Natural killer cell (primary cell): ENCODE data around the gene IPO8. TPM values are rescaled to one million over a fixed set of nuclear protein-coding genes. Genes with fewer than 3 reads are reported as not detected.
"Not testable (repeated sequence)": the region's sequence is repeated elsewhere in the genome, so short reads cannot be mapped to it uniquely, and the experiment has no call there.

Experiments
- ATAC-seq, 3 donors: fragments of 150-1000 bp in 2 of 3; fragments of 200-7000 bp in 1 of 3; cut with Tn5 transposase; 1 replicate in 1 of 3; 2 replicates in 2 of 3; pipeline ENCODE4 v1.10.0; 2021; ENCODE audit warnings: mild to moderate bottlenecking in 2 of 3, moderate library complexity in 2 of 3
- DNase-seq, 2 donors: peaks; one replicate each; pipeline versions ENCODE4 v3.0.0 to v3.0.0-alpha.2; 2013 to 2021; ENCODE audit warnings: mixed read lengths in 1 of 2
- H3K27ac ChIP-seq: one replicate; pipeline ENCODE4 v1.5.1; 2013; ENCODE audit warnings: mild to moderate bottlenecking, low read length
- H3K27me3 ChIP-seq: one replicate; pipeline ENCODE4 v1.6.1; 2013; ENCODE audit warnings: low read length; ENCODE audit not compliant: control insufficient read depth, insufficient read depth
- H3K36me3 ChIP-seq: one replicate; pipeline ENCODE4 v1.6.1; 2013; ENCODE audit warnings: low read length; ENCODE audit not compliant: control insufficient read depth, insufficient read depth
- H3K4me1 ChIP-seq: one replicate; pipeline ENCODE4 v1.6.1; 2013; ENCODE audit warnings: low read length; ENCODE audit not compliant: control insufficient read depth, insufficient read depth
- H3K4me3 ChIP-seq: one replicate; pipeline ENCODE4 v1.5.1; 2013; ENCODE audit warnings: low read length
- H3K9me3 ChIP-seq: one replicate; pipeline ENCODE4 v1.6.1; 2013; ENCODE audit warnings: low read length; ENCODE audit not compliant: control insufficient read depth, insufficient read depth
- H3K27ac Mint-ChIP-seq, 2 donors: one replicate each; pipeline ENCODE4 v1.8.0; 2022; ENCODE audit warnings: mild to moderate bottlenecking in 2 of 2, mixed read lengths in 2 of 2, moderate library complexity in 1 of 2
- H3K27me3 Mint-ChIP-seq, 2 donors: one replicate each; pipeline ENCODE4 v1.8.0; 2022; ENCODE audit warnings: low read depth in 2 of 2, mixed read lengths in 2 of 2
- H3K36me3 Mint-ChIP-seq: one replicate; pipeline ENCODE4 v1.8.0; 2022; ENCODE audit warnings: mixed read lengths
- H3K4me1 Mint-ChIP-seq, 2 donors: one replicate each; pipeline ENCODE4 v1.8.0; 2022; ENCODE audit warnings: mixed read lengths in 2 of 2
- H3K4me3 Mint-ChIP-seq: one replicate; pipeline ENCODE4 v1.8.0; 2022; ENCODE audit warnings: mild to moderate bottlenecking, moderate library complexity, mixed read lengths
- H3K9me3 Mint-ChIP-seq, 2 donors: one replicate each; pipeline ENCODE4 v1.8.0; 2022; ENCODE audit warnings: mixed read lengths in 2 of 2
- CTCF ChIP-seq: fragments of 200-600 bp; IDR thresholded peaks from one replicate; pipeline ENCODE4 v1.8.0; 2022; ENCODE audit warnings: antibody characterized with exemption
- WGBS: methylation state at CpG from one replicate; pipeline ENCODE4 v1.1.7; 2013; ENCODE audit warnings: missing lambda C conversion rate; ENCODE audit not compliant: insufficient coverage; 5-methylcytosine and 5-hydroxymethylcytosine counted together
- intact Hi-C: fragments of 100-400 bp; cut with micrococcal nuclease; formaldehyde crosslinking; loops from one replicate; pipeline ENCODE4 v1.14.2; 2022
- total RNA-seq, 4 donors: library from RNA; stranded (reverse); fragments of 120-200 nt in 1 of 4; gene quantifications; one replicate each; pipeline versions ENCODE4 v1.2.3 to v1.2.4, GENCODE V29; 2013 to 2022

Gene IPO8
- total RNA-seq, 3 donors from 2014 or later (not counting 1 experiment from before 2014, with no cell fraction given), result 42.6 to 54.8 (median 49.2) TPM

GRCh38 chr12:30622509-30622908, 73.2 kb downstream of the IPO8 start:
- DNase-seq (no peak), ATAC-seq (no peak)
- no peak overlapping the region for H3K27ac ChIP-seq
- intact Hi-C loops, result no loop called here
- H3K27me3 Mint-ChIP-seq, result no peaks in the 10 kb centered on the region
- H3K27ac Mint-ChIP-seq, result no peak overlapping the region
- H3K4me1 ChIP-seq, result no peaks in the 10 kb centered on the region
- H3K4me3 ChIP-seq, result no peak overlapping the region
- no peaks in the 10 kb centered on the region for H3K4me1 Mint-ChIP-seq
- H3K36me3 Mint-ChIP-seq, result no peaks in the 10 kb centered on the region
- no peaks in the 10 kb centered on the region for H3K36me3 ChIP-seq
- no peaks in the 10 kb centered on the region for H3K9me3 Mint-ChIP-seq
- no peaks in the 10 kb centered on the region for H3K27me3 ChIP-seq
- no peak for TF ChIP-seq CTCF
- H3K4me3 Mint-ChIP-seq, result no peak overlapping the region
- WGBS, result 100% methylated on average over 1 of the region's 1 CpG
- H3K9me3 ChIP-seq, result no peaks in the 10 kb centered on the region

- DNase-seq, H3K27me3 ChIP-seq, H3K27me3 Mint-ChIP-seq, intact Hi-C loops, H3K9me3 Mint-ChIP-seq, H3K27ac Mint-ChIP-seq, ATAC-seq, H3K36me3 ChIP-seq, H3K4me1 ChIP-seq, H3K27ac ChIP-seq, H3K4me1 Mint-ChIP-seq, H3K36me3 Mint-ChIP-seq, H3K4me3 ChIP-seq, H3K4me3 Mint-ChIP-seq, H3K9me3 ChIP-seq: not testable (repeated sequence)
- 96% methylated on average over 4 of the region's 4 CpGs for WGBS
Observed at GRCh38 chr12:30621663-30622241, 73.9 kb downstream of the IPO8 start.

GRCh38 chr12:30617346-30618016, 78.2 kb downstream of the IPO8 start:
- Mint-ChIP-seq H3K9me3 (no peaks in the 10 kb centered on the region), H3K4me3 (no peak overlapping the region), H3K27ac (no peak overlapping the region), H3K4me1 (no peaks in the 10 kb centered on the region), H3K36me3 (no peaks in the 10 kb centered on the region), H3K27me3 (no peaks in the 10 kb centered on the region)
- DNase-seq, result no peak
- no peaks in the 10 kb centered on the region for H3K27me3 ChIP-seq
- ATAC-seq, result no peak
- H3K4me3 ChIP-seq, result no peak overlapping the region
- no peaks in the 10 kb centered on the region for H3K4me1 ChIP-seq
- no peaks in the 10 kb centered on the region for H3K9me3 ChIP-seq
- H3K27ac ChIP-seq, result no peak overlapping the region
- TF ChIP-seq CTCF, result no peak
- H3K36me3 ChIP-seq, result no peaks in the 10 kb centered on the region
- 89% methylated on average over 4 of the region's 5 CpGs for WGBS
- intact Hi-C loops, result no loop called here

GRCh38 chr12:30614031-30614430, 81.6 kb downstream of the IPO8 start:
- no peak overlapping the region for H3K27ac Mint-ChIP-seq
- no peak overlapping the region for H3K27ac ChIP-seq
- H3K36me3 ChIP-seq, result no peaks in the 10 kb centered on the region
- H3K4me3 Mint-ChIP-seq, result no peak overlapping the region
- H3K4me1 ChIP-seq, result no peaks in the 10 kb centered on the region
- peaks cover 2 to 3% of the 10 kb centered on the region in 2 donors for H3K9me3 Mint-ChIP-seq
- H3K4me1 Mint-ChIP-seq, result no peaks in the 10 kb centered on the region
- no peaks in the 10 kb centered on the region for H3K9me3 ChIP-seq
- DNase-seq (no peak), ATAC-seq (no peak)
- TF ChIP-seq CTCF, result no peak
- intact Hi-C loops, result no loop called here
- H3K36me3 Mint-ChIP-seq, result no peaks in the 10 kb centered on the region
- H3K27me3 Mint-ChIP-seq, result peaks cover 0 to 4% of the 10 kb centered on the region in 2 donors
- no peak overlapping the region for H3K4me3 ChIP-seq
- H3K27me3 ChIP-seq, result no peaks in the 10 kb centered on the region
